Melanocyte of skin (primary cell): Measurements from ENCODE around the gene N4BP2L1. TPM values are rescaled to one million over a fixed set of nuclear protein-coding genes. Genes with fewer than 3 reads are reported as not detected.

ENCODE experiments used
- small RNA-seq, 2 donors: library from RNA; depleted of rRNA; stranded (forward); fragments of <200 nt; gene quantifications; one replicate each; pipeline ENCODE3, GENCODE V24; 2012
- total RNA-seq, 2 donors: library from RNA; depleted of rRNA; stranded (reverse); fragments of >200 nt; gene quantifications; 2 replicates each; pipeline ENCODE4 v1.2.3, GENCODE V29; 2012

The N4BP2L1 gene
- 1 to 10 TPM in 1 of 2 donors, under 1 TPM in 1; 1.00 to 2.8 TPM for total RNA-seq

DNA sequence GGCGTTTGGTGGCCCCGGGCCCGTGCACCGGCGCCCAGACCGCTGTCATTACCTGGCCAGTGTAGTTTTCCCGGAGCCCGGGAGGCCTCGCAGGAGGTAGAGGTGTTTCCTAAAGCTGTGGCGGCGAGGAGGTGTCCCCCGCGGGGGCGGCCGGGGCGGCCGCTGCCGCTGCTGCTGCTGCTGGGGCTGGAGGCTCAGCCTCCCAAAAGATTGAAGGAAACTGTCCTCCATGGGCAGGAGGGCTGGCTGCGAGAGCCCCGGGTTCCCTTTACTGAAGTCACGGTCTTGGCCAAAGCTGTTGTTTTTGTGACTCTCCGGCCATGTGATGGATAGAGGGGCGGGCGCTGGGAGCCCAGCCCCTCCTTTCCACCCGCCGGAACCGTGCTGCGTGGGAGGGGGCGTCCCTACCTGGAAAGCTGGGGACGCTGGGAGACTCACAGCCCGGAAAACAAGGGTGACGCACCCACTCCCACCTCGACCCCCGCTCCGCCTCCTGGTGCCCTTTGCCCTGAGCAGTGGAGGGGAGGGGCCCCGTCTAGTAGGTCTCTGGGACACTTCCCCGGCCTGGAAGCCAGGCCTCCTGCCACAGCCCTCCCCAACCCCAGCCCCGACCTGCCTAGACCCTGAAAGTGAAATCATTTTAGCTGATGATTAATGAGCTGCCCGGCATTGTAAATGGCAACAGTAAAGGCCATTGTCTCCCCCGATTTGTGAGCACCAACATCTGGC, at the start of gene N4BP2L1:
Gene N4BP2L1 (minus strand): TSS at position 279 of the 729 bp plus-strand sequence. CDS start 48 bp downstream, at position 231.

Small RNAs within 50 kb of the gene (small RNA-seq; reads per million reads assigned to genes)
- gene RF00190 = 0 reads per million in 2 donors

Other genes starting within 250 kb of the N4BP2L1 start
- gene ZAR1L, start 112.8 kb downstream of the N4BP2L1 start, total RNA-seq = not detected
- 1 to 10 TPM; 7.2 to 10.0 TPM for gene BRCA2, start 112.6 kb downstream of the N4BP2L1 start, total RNA-seq
- gene N4BP2L2, start 110.7 kb upstream of the N4BP2L1 start, total RNA-seq = 100 to 1,000 TPM in 1 of 2 donors, 10 to 100 TPM in 1; 83.9 to 119 TPM
- gene PDS5B, start 158.3 kb upstream of the N4BP2L1 start, total RNA-seq = 10 to 100 TPM; 17.9 to 22.6 TPM